GM18858 (cell line): ENCODE measurements around the gene METTL8.
"Not testable (repeated sequence)": the region's sequence is repeated elsewhere in the genome, so short reads cannot be mapped to it uniquely, and the experiment has no call there.

Experiments used
- ATAC-seq: cut with Tn5 transposase; IDR thresholded peaks from one replicate; pipeline ENCODE4 v1.9.1; 2021; ENCODE audit not compliant: unreplicated experiment

The METTL8 gene

DNA sequence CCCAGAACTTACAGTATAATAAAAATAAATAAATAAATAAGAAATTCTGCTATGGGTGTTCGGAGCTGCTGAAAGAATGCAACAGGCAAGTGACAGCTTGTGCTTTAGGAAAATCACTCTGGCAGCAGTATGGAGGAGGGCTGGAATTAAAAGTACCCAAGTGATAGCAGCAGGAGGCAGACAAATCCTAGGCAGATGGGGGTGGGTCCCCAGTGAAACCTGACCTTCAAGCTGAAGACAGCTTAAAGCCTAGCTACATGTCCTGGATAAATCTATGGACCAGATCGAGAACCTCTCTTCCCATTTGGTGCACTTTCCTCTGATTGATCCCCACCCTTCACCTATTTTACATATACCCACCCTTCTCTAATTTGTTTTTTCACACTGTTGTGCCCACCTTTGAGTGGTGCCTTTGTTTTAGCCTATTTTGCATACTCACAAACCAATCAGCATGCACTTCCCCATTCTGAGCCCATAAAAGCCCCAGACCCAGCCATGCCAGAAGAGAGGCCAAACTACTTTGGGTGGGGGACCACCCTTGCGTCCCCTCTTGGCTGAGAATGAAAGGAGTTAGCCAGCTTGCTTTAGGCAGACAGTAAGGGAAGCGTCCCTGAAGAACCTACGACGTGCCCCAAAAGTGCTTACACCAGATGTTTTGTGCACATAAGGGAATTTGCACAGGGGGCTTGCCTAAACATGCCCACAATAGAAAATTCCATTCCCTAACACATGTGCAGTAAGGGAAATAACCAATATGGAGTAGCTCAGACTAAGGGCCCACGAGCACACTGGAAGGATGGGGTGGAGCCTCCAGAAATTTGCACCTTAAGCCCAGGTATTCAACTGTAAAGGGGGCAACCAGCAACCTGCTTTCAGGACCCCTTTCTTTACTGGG is 3.0 kb downstream of the METTL8 start:
- ATAC-seq, result no peak

DNA sequence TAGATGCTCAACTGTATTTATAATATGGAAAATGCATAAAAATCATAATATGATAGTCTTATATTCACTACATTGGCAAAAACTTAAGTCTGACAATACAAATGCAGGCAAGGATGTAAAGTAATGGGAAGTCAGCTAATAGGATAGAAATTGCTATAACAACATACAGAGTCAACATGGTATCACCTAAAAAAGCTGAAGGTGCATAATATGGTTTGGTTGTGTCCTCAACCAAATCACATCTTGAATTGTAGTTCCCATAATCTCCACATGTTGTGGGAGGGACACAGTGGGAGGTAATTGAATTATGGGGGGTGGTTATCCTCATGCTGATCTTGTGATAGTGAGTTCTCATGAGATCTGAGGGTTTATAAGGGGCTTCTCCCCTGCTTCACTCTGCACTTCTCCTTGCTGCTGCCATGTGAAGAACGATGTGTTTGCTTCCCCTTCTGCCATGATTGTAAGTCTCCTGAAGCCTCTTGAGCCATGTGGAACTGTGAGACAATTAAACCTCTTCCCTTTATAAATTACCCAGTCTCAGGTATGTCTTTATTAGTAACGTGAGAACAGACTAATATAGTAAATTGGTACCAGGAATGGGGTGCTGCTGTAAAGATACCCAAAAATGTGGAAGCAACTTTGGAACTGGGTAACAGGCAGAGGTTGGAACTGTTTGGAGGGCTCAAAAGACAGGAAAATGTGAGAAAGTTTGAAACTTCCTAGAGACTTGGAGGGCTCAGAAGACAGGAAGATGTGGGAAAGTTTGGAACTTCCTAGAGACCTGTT is 10.9 kb downstream of the METTL8 start:
- ATAC-seq, result not testable (repeated sequence)

DNA sequence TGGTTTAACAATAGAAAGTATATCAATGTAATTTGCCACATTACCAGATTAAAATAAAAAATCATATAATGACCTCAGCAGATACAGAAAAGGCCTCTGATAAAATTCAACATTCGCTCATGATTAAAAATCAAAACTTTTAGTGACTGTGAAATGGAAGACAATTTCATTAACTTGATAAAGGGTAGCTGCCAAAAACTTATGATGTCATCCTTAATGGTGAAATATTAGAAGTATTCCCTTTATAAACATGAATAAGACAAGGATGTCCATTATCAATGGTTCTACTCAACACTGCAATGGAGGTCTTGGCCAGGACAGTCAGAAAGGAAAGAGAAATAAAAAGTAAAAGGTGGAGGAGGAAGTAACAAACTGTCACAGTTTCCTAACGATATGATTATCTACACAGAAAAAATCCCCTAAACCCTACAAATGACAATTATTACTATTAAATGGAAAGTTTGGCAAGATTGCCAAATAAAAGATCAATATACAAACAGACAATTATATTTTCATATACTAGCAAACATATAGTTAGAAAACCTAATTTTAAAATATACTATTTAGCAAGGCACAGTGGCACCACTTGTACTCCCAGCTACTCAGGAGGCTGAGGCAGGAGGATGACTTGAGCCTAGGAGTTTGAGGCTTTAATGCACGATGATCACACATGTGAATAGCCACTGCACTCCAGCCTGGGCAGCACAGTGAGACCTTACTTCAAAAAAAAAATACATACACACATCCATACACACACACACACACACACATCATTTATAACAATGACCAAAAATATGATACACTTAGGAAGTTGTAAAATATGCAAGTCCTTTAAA is 12.8 kb downstream of the METTL8 start:
- no peak for ATAC-seq

DNA sequence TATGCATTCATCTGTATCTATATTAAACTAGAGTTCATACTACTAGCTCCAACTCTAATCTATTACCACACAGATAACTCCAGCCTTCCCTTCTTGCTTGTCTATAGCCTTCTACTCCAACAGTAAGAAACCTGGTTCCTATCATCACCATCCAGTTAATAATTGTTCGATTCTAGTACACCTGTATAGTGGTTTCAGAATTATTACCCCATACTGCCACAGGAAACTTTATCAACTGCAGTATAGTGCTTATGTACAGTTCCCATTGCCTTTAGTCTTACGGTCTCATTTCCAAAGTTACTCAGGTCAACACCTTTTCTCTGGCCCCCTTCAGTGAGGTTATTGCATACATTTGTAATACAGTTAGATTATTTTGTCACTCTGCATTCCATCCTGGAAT is 14.5 kb downstream of the METTL8 start:
- ATAC-seq, result no peak

DNA sequence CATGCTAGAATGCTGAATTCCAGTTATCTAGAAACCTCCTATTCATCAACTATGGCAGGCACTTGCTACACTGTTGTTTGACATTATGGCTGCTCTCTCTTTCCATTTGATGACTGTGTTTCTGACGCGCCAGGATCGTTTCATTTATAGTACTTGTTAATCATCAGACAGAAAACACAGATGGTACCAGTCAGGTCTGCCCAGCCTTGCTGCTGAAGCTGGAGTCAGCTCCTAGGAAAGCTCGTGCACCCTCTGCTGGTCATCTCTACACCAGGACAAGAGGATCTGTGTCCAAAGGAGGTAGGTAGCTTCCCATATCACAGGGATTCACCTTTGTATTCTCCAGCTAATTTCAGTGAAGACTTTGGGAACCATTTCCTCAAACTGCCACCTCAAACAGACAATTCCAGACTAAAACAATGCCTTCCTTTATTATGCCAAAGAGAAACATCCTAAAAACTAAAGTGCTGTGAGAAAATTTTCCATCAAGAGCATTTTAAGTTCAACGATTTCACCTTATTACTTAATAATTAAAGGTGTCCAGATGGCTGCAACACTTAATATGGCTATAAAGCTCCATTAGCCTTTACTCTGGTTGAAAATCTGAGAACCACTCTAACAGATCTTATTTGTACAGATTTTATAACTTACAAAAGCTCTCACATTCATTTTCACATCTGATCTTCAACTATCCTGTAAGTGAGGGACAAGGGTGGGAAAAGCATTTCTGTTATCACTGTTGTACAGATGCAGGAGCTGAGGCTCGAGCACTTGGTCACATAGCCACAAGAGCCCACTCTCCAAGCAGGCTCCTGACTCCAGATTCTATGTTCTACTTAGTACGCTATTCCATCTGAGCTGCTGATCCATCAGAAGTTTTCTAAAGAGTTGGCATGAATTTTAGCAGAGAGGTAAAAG is 17.5 kb downstream of the METTL8 start:
- peak; percentile 85 for ATAC-seq

DNA sequence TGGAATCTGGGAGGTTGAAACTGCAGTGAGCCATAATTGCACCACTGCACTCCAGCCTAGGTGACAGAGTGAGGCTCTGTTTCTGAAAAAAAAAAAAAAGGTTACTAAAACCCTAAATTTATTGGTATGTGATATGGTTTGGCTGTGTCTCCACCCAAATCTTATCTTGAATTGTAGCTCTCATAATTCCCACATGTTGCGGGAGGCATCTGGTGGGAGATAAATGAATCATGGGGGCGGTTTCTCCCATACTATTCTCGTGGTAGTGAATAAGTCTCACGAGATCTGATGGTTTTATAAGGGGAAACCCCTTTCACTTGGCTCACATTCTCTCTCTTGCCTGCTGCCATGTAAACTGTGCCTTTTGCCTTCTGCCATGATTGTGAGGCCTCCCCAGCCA is 19.1 kb downstream of the METTL8 start:
- not testable (repeated sequence) for ATAC-seq

DNA sequence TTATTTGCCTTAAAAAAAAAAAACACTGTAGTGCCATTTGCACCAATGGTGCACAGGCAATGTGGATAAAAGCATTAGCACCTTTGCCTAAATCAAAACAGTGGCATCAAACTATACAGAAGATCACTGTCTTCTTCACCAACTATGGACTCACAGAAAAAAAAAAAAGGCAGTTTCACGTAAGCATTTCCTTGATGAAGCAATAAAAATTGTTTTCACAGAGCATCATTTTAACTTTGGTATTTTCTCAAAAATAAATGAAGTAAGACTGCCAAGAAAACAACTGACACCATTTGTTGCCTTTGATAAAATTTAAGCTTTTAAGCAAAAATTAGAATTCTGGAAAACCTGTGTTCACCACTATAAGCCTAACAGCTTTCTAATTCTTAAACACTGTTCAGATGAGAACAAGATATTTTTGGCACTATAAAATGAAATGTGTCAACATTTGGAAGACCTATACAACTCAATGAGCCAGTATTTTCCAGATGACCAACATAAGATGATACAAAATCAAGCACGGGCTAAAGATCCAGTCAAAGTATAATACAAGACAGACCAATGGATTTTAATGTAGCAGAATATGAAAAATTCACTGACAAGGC is 21.1 kb downstream of the METTL8 start:
- no peak for ATAC-seq

DNA sequence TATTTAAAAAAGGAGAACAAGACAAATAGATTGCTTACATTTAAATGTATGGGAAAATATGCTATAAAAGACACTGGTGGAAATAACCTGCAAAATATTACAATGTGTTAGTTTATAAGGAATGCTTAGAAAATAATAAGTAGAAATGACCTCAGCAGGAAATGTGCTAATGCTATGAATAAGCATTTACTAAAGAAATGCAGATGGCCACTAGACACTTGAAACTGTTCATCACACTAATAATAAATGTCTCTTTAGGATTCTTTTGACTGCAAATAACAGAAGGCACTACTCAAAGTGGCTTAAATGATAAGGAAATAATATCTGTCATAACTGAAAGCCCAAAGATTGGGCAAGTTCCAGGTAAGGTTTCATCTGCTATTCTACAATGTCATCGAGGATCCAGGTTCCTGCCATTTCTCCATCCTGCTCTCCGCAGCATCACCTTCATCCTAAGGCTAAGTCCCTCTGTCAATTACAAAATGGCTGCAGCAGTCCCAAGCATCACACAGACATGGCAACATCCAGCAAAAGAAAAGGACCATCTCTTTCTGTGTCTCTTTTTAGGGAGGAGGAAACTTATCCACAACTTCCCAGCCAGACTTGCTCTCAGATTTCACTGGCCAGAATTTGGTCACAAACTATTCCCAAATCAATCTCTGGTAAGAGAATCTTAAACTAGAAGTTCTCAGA is 21.9 kb downstream of the METTL8 start:
- ATAC-seq, result no peak

DNA sequence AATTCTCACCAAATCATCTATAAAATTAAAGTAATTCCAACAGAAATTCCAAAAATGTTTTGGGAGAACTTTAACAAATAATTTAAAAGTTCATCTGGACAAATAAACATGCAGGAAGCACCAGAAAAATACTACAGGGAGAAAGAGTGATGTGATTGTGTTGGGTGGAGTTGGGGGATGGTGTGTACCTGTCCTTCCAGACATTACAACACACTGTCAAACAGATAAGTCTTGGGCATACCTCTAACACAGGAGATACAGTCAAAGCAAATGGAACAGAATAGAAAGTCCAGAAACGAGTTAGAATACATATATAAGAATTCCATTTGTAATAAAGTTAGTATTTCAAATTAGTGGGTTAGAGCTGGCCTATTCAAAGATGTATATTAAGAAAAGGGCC is 22.6 kb downstream of the METTL8 start:
- no peak for ATAC-seq

DNA sequence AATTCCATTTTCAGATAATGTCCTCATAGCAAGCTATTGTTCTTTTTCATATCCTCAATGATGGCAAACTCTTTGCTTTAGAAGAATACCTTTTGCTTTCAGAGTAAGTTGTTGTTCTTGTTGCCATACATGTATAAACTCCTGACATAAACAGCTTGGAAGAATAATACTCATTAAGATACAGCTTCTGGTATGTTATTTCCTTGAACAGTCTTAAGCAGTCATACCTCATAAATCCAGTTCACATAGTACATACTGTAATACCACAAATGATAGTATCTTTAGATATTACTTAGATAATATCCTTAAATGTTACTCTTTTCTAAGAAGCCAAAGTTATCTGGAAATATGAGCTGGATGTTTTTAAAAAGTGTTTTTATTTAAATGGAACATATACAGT is 23.2 kb downstream of the METTL8 start:
- no peak for ATAC-seq

DNA sequence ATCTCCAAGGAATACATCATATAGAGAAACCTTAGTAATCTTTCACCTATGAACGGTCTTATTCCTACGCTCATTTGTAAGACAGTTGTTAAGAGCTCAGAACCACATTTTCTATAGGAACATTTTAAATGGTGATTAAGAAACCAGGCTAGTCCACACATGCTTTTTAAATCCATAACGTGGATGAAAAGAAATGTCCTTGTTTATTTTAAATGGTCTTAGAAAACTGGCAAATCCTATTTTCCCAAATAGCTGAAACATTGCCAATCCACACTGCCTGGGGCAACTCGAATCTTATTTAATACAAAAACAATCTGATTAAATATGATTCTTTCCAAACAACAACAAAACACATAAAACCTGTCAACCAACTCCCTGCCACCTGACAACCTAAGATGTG is 23.7 kb downstream of the METTL8 start:
- ATAC-seq, result no peak

DNA sequence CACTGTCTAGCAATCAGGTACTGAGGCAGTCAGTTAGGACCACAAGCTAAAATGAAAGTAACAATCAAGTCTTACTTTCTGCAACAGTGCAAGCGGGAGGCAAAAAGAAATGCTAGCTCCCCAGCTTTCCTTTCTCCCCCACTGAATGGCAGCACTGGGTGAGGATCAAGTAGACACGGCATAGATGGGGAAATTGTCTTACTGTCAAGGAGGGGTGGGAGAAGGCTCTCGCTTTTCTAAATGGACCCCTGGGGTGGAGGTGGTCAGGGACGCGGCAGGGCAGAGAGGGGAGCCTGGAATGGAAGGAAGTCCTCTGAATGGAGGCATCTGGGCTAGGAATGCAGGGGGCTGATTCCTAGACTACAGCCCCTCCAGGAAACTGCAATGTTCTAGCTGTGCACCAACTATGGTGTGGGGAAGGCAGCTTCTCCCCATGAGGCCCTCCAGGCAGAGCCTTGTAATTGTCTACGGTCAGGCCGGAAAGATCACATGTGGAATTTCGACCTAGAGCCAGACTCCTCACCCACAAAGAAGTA is 24.3 kb downstream of the METTL8 start:
- ATAC-seq, result no peak

DNA sequence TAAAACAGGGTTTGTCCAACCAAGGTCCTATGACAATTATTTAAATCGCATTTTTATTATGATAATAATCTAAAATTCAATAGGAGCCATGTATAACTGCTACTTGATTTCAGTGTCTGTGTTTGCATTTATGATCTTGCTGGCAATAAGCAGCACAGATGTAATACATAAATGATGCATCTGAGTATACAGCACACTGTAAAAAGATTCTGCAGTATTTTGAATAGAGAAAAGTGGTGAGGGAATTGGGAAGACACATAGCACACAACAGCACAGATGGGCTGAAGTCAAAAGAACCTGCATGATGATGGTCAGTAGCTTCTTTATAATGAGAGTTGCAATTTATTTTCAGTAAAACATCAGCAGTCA is 26.1 kb downstream of the METTL8 start:
- no peak for ATAC-seq

DNA sequence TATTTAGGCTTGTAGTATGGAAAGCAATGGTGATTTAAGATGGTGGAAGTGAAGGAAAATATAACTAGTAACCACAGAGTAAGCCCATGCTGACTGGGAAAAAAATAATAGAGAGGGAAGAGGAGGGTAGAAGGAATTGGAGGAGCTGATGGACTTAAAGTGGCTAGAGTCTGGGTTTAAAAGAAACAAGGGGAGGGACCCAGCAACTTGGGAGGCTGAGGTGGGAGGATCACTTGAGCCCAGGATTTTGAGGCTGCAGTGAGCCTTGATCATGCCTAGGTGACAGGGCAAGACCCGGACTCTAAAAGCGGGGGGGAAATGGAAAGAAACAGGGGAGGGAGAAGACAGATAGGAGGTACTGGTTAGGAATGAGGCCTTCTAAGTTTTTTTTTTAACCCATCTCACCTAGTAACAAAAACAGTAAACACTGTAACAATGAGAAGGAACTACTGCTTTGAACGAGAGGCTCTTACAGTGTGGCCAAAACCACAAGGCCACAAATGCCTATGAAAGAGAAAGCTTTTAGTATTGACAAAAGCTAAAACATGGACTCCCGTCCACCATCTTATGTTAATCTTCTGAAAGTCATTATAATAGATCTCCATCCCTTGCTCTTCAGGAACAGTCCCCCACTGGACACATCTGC is 26.6 kb downstream of the METTL8 start:
- peak; percentile 53 for ATAC-seq

DNA sequence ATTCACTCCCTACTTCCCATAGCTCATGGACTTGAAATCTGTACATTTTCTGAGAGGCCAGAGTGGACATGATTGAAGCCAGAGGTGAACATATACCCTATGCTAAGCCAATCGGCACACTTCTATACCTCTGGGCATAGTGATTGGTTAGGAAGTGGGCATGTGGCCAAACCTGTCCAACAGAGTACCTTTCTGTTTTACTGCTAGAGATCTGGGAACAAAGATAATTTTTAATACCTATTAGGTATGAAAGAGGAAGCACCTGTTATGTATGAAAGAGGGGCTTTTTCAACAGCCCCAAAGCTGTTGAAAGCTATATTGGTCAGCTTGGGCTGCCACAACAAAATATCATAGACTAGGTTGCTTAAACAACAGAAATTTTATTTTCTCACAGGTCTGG is 27.7 kb downstream of the METTL8 start:
- ATAC-seq, result peak; percentile 54

DNA sequence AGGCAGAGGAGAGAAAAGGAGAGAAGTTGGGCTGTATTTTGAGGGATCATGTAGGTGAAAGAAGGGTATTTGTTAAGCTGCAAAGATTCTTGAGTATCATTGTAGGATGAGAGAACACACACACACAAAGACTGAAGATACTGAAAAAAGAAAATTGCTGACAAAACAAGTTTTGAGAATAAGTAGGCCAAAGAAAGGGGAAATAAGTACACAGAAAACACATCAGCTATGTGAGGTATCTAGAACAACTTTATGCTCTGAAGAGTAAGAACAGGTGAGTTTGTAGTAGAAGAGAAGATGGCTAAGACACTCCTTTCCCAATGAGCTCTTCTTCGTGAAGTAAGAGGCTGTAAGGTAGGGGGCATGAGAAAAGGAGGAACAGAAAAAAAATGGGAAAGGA is 28.2 kb downstream of the METTL8 start:
- no peak for ATAC-seq

DNA sequence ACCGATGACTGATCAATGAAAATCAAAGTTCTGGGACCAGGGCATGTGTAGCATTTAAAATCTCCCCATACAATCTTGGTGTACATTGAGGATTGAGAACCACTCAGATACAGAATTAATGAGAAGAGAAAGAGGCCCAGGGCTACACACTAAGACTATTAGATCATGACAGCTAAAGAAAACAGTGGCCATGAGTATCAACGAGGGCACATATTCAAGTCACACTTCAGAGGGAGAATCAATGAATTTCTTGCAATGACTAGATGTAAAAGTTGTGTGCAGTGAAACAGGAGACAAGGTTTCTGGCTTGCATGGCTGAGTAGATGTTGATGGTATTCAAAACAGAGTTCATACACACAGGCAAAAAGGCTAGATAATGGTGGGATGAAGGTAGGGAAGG is 29.1 kb downstream of the METTL8 start:
- no peak for ATAC-seq

DNA sequence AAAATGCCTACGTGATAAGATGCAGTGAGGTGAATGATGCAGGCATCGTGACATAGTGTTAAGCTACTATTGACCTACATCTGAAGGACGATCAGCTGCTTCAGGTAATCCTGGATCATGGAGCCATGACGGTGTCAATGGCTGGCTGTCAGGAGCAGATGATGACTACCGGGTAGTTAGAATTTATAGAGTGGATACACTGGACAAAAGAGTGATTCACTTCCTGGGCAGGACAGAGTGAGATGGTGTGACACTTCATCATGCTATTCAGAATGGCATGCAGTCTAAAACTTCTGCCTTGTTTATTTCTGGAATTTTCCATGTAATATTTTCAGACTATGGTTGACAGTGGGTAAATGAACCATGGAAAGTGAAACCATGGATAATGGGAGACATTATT is 29.5 kb downstream of the METTL8 start:
- no peak for ATAC-seq
